BJ (cell line): ENCODE measurements around the gene NBEA. TPM values are rescaled to one million over a fixed set of nuclear protein-coding genes. Genes with fewer than 3 reads are reported as not detected.

Experiments
- CTCF ChIA-PET: fragments of 350-600 bp; formaldehyde crosslinking; extraction: SDS; loops from one replicate; lab custom pipeline; 2021; ENCODE audit warnings: antibody characterized with exemption, inconsistent platforms; lab: Yijun Ruan, JAX
- POLR2A ChIA-PET: fragments of 300-600 bp; sonication (Branson Sonifier 250); formaldehyde crosslinking; extraction: SDS; loops from one replicate; lab custom pipeline; 2021; ENCODE audit warnings: antibody characterized with exemption; lab: Charles Lee
- DNase-seq: peaks from one replicate; pipeline ENCODE4 v3.0.0-alpha.2; 2011; ENCODE audit warnings: low read depth
- H3K27me3 ChIP-seq: 2 replicates; pipeline ENCODE4 v1.6.0; 2011; ENCODE audit warnings: low read length; ENCODE audit not compliant: control insufficient read depth, insufficient read depth
- H3K36me3 ChIP-seq: 2 replicates; pipeline ENCODE4 v1.5.1; 2011; ENCODE audit warnings: low read length; ENCODE audit not compliant: control insufficient read depth, insufficient read depth
- H3K4me3 ChIP-seq: 2 replicates; pipeline ENCODE4 v1.5.1; 2011; ENCODE audit warnings: low read depth, mild to moderate bottlenecking, control low read depth, low read length
- CTCF ChIP-seq: IDR thresholded peaks from 2 replicates; pipeline ENCODE4 v1.5.1; 2011; ENCODE audit warnings: low read depth, mild to moderate bottlenecking, control low read depth, inconsistent platforms, low read length, moderate library complexity; ENCODE audit not compliant: insufficient read depth
- polyA plus RNA-seq: library from polyadenylated mRNA; depleted of rRNA; stranded (reverse); fragments of >200 nt; gene quantifications from 2 replicates; pipeline ENCODE4 v1.2.3, GENCODE V29; 2011

The NBEA gene
- polyA plus RNA-seq, 1 experiment, result 17.8 TPM

GRCh38 chr13:35211949-35212348, 269.9 kb downstream of the NBEA start:
- ChIA-PET POLR2A (no interaction called here), CTCF (no interaction called here)
- no peak for DNase-seq
- H3K27me3 ChIP-seq, result no peaks in the 10 kb centered on the region
- no peaks in the 10 kb centered on the region for H3K36me3 ChIP-seq
- no peak overlapping the region for H3K4me3 ChIP-seq
- TF ChIP-seq CTCF, result no peak

GRCh38 chr13:35213911-35214310, 271.8 kb downstream of the NBEA start:
- TF ChIP-seq CTCF, result no peak
- ChIA-PET POLR2A (no interaction called here), CTCF (no interaction called here)
- DNase-seq, result no peak
- Histone ChIP-seq H3K27me3 (no peaks in the 10 kb centered on the region), H3K4me3 (no peak overlapping the region), H3K36me3 (no peaks in the 10 kb centered on the region)

- POLR2A ChIA-PET, result no interaction called here
- no peak for DNase-seq
Observed at GRCh38 chr13:35216131-35216530, 274.1 kb downstream of the NBEA start.

GRCh38 chr13:35219021-35219420, 277.0 kb downstream of the NBEA start:
- ChIA-PET POLR2A (no interaction called here), CTCF (no interaction called here)
- H3K36me3 ChIP-seq, result no peaks in the 10 kb centered on the region
- H3K27me3 ChIP-seq, result no peaks in the 10 kb centered on the region
- H3K4me3 ChIP-seq, result no peak overlapping the region
- DNase-seq, result no peak
- TF ChIP-seq CTCF, result no peak

More at GRCh38 chr13:35216131-35216530, 274.1 kb downstream of the NBEA start:
- H3K36me3 ChIP-seq, result no peaks in the 10 kb centered on the region
- TF ChIP-seq CTCF, result no peak
- CTCF ChIA-PET, result interaction anchor here (0.7 kb wide), 1 partner anchor 10 kb away, joined by 3 read pairs; no protein-coding TSS in a partner anchor
- no peak overlapping the region for H3K4me3 ChIP-seq
- H3K27me3 ChIP-seq, result no peaks in the 10 kb centered on the region

GRCh38 chr13:35225159-35225558, 283.1 kb downstream of the NBEA start:
- TF ChIP-seq CTCF, result no peak
- no peak for DNase-seq
- ChIA-PET POLR2A (no interaction called here), CTCF (no interaction called here)
- no peak overlapping the region for H3K4me3 ChIP-seq
- H3K36me3 ChIP-seq, result no peaks in the 10 kb centered on the region
- H3K27me3 ChIP-seq, result no peaks in the 10 kb centered on the region
